Stimulated activated memory B cell treated with anti-CD40 and anti-IgM and Interleukin-4, amounts not matched to agents 10 μg/mL and 1 μg/mL and 100 μg/mL, for 72 hours (primary cell): ENCODE data around the gene ID3.

ENCODE experiments used
- ATAC-seq: fragments of 150-1000 bp; cut with Tn5 transposase; 2 replicates; pipeline ENCODE4 v1.10.0; 2021
- H3K27ac Mint-ChIP-seq: one replicate; pipeline ENCODE4 v1.8.0; 2022; ENCODE audit warnings: mild to moderate bottlenecking, mixed read lengths
- H3K27me3 Mint-ChIP-seq: one replicate; pipeline ENCODE4 v1.8.0; 2022; ENCODE audit warnings: mixed read lengths
- H3K36me3 Mint-ChIP-seq: one replicate; pipeline ENCODE4 v1.8.0; 2022; ENCODE audit warnings: mixed read lengths
- H3K4me1 Mint-ChIP-seq: one replicate; pipeline ENCODE4 v1.8.0; 2022; ENCODE audit warnings: mixed read lengths
- H3K4me3 Mint-ChIP-seq: one replicate; pipeline ENCODE4 v1.8.0; 2022; ENCODE audit warnings: mild to moderate bottlenecking, moderate library complexity, mixed read lengths
- H3K9me3 Mint-ChIP-seq: one replicate; pipeline ENCODE4 v1.8.0; 2022; ENCODE audit warnings: mixed read lengths

Gene ID3, protein sequence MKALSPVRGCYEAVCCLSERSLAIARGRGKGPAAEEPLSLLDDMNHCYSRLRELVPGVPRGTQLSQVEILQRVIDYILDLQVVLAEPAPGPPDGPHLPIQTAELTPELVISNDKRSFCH

GRCh38 chr1:23559136-23559984 lies at the start of gene ID3:
ID3 (minus strand) TSS chr1:23559501; CDS start chr1:23559426, 75 bp downstream.
- Mint-ChIP-seq H3K27ac (peak within 1 kb of the TSS; percentile 95), H3K36me3 (peaks cover 24% of the 10 kb centered on the region), H3K9me3 (no peaks in the 10 kb centered on the region), H3K4me1 (peaks cover 76% of the 10 kb centered on the region), H3K27me3 (no peaks in the 10 kb centered on the region), H3K4me3 (peak within 1 kb of the TSS; percentile 98)
- ATAC-seq: peak; percentile 84

DNA sequence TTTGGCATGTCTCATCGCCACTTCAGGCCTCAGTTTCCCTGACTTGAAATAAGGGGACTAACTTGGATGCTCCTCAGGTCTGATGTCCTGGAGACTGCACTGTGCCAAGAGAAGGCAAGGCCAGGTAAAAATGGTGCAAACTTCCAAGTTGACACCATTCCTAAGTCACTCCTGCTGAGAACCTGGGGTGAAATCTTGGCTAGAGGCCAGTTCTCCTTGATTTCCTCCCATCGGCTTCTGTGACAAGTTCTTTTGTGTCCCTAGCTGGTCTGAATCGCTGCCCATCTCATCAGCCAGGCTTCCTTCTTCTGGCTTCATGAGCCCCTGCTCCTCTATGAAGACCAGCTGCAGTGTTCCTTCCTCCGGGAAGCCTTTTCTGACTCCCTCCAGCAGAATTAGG lies 48.6 kb upstream of the ID3 start:
- Mint-ChIP-seq H3K4me3 (no peak overlapping the region), H3K4me1 (peaks cover 50% of the 10 kb centered on the region), H3K27me3 (no peaks in the 10 kb centered on the region), H3K36me3 (no peaks in the 10 kb centered on the region), H3K9me3 (no peaks in the 10 kb centered on the region), H3K27ac (peak overlapping the region; percentile 72)
- ATAC-seq: no peak

GRCh38 chr1:23601968-23602876 lies 42.9 kb upstream of the ID3 start:
- peak; percentile 46 for ATAC-seq
- H3K4me3 Mint-ChIP-seq: peak overlapping the region; percentile 59
- H3K9me3 Mint-ChIP-seq: no peaks in the 10 kb centered on the region
- H3K4me1 Mint-ChIP-seq: peaks cover 63% of the 10 kb centered on the region
- peak overlapping the region; percentile 90 for H3K27ac Mint-ChIP-seq
- no peaks in the 10 kb centered on the region for H3K27me3 Mint-ChIP-seq
- no peaks in the 10 kb centered on the region for H3K36me3 Mint-ChIP-seq

GRCh38 chr1:23601135-23601967 lies 42.0 kb upstream of the ID3 start:
- peak overlapping the region; percentile 90 for H3K27ac Mint-ChIP-seq
- H3K4me1 Mint-ChIP-seq: peaks cover 62% of the 10 kb centered on the region
- no peaks in the 10 kb centered on the region for H3K36me3 Mint-ChIP-seq
- peak overlapping the region; percentile 11 for H3K4me3 Mint-ChIP-seq
- ATAC-seq: no peak
- no peaks in the 10 kb centered on the region for H3K27me3 Mint-ChIP-seq
- H3K9me3 Mint-ChIP-seq: no peaks in the 10 kb centered on the region

- no peaks in the 10 kb centered on the region for H3K27me3 Mint-ChIP-seq
- peak overlapping the region; percentile 11 for H3K4me3 Mint-ChIP-seq
- ATAC-seq: peak; percentile 71
- no peaks in the 10 kb centered on the region for H3K36me3 Mint-ChIP-seq
- peaks cover 68% of the 10 kb centered on the region for H3K4me1 Mint-ChIP-seq
- H3K27ac Mint-ChIP-seq: peak overlapping the region; percentile 90
- no peaks in the 10 kb centered on the region for H3K9me3 Mint-ChIP-seq
These were observed 41.0 kb upstream of the ID3 start for GRCh38 chr1:23600283-23600682.

DNA sequence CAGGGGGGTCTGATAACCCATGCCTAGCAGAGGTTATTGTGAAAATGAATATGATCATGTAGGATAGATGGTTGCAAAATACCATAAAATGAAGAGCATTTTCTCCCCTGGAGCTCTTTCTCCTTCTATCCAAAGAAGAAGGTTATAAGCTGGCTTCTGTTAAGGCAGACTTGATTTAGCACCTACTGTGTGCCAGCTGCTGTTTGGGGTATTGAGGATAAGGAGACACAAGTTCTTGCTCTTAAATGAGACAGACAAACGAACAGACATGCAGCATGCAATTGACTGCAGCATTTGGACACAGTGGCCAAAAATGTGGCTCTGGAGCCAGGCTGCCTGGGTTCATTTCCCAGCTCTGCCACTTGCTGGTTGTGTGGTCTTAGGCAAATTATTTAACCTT lies 39.8 kb upstream of the ID3 start:
- Mint-ChIP-seq H3K27ac (peak overlapping the region; percentile 90), H3K4me3 (no peak overlapping the region), H3K36me3 (no peaks in the 10 kb centered on the region)

DNA sequence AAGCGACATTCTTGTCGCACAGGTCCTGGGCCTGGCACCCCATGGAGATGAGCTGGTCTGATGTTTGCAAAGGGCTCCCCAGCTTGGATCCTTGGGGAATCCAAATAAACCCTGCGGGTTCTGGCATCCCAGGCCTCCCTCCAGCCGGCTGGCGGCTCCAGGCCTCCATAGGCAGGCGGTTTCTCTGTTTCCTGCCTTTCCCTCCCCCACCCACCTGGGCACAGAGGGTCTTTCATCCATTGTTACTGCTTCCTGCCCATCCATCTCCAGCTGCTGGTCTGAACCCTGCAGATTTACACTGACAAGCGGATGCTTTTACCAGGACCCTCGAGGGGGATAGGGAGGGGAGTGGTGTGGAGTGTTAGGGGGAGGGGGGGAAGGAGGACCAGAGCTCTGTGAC lies 39.1 kb upstream of the ID3 start:
- no peak overlapping the region for H3K4me3 Mint-ChIP-seq
- peaks cover 86% of the 10 kb centered on the region for H3K4me1 Mint-ChIP-seq
- H3K27ac Mint-ChIP-seq: peak overlapping the region; percentile 94
- ATAC-seq: no peak
- H3K27me3 Mint-ChIP-seq: no peaks in the 10 kb centered on the region
- H3K9me3 Mint-ChIP-seq: no peaks in the 10 kb centered on the region
- no peaks in the 10 kb centered on the region for H3K36me3 Mint-ChIP-seq

More for the DNA sequence above, 39.8 kb upstream of the ID3 start:
- Mint-ChIP-seq H3K4me1 (peaks cover 79% of the 10 kb centered on the region), H3K27me3 (no peaks in the 10 kb centered on the region), H3K9me3 (no peaks in the 10 kb centered on the region)
- no peak for ATAC-seq

GRCh38 chr1:23597635-23598388 lies 38.5 kb upstream of the ID3 start:
- H3K9me3 Mint-ChIP-seq: no peaks in the 10 kb centered on the region
- H3K36me3 Mint-ChIP-seq: no peaks in the 10 kb centered on the region
- no peaks in the 10 kb centered on the region for H3K27me3 Mint-ChIP-seq
- no peak overlapping the region for H3K4me3 Mint-ChIP-seq
- peaks cover 86% of the 10 kb centered on the region for H3K4me1 Mint-ChIP-seq
- no peak for ATAC-seq
- peak overlapping the region; percentile 94 for H3K27ac Mint-ChIP-seq

GRCh38 chr1:23596382-23597358 lies 37.4 kb upstream of the ID3 start:
- no peak for ATAC-seq
- H3K4me3 Mint-ChIP-seq: no peak overlapping the region
- no peaks in the 10 kb centered on the region for H3K36me3 Mint-ChIP-seq
- peaks cover 86% of the 10 kb centered on the region for H3K4me1 Mint-ChIP-seq
- peak overlapping the region; percentile 94 for H3K27ac Mint-ChIP-seq
- no peaks in the 10 kb centered on the region for H3K9me3 Mint-ChIP-seq
- H3K27me3 Mint-ChIP-seq: no peaks in the 10 kb centered on the region

DNA sequence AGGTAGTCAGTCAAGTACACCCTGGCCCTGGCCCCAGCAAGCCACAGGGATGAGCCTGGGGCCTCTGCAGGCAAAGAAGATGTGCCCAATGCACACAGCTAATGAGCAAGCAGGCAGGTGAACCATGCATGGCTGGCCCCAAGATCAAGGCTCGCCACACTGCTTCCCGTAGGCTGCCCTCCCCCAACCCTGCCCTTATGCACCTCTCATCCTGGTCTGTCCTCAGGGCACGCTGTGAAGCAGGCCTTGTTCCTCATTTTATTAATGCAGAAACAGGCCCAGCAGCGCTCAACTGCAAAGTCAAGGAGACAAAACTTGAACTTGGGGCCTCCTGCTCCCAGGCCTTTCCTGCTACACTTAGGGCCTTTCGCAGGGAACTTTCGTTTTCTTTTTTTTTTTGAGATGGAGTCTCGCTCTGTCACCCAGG lies 35.6 kb upstream of the ID3 start:
- Mint-ChIP-seq H3K27me3 (no peaks in the 10 kb centered on the region), H3K4me1 (peaks cover 86% of the 10 kb centered on the region), H3K4me3 (peak overlapping the region; percentile 32), H3K36me3 (no peaks in the 10 kb centered on the region), H3K27ac (peak overlapping the region; percentile 94), H3K9me3 (no peaks in the 10 kb centered on the region)
- peak; percentile 77 for ATAC-seq

DNA sequence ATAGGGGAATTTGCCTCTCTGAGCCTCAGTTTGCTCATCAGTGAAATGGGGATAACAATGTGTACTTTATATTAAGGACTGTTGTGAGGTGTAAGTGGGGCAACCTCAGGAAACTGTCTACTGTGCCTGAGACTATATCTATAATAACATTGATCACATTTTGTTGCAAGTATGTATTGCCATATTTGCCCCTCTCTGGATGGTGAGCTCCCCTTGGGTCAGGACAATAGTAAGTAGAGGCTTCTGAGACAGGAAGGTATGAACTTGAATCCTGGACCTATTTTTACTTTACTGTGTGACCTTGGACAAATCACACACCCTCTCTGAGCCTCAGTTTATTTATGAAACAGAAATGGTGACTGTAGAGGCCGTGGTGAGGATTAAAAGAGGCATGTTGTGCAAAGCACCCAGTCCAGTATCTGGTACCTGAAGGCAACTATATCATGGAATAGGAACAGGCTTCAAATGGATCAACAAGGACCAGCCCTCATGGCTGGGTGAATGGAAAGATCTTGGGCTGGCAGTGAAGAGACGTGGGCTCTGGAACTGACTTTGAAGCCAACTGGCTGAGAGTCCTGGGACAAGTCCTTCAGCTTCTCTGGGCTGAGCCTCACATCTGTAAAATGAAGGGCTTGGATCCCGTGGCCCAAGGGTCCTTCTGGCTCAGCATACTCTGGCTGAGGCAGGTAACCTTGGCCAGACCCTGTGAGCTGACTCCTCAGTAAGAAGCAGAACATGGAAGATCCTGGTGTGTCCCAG lies 35.0 kb upstream of the ID3 start:
- Mint-ChIP-seq H3K4me3 (peak overlapping the region; percentile 32), H3K27ac (peak overlapping the region; percentile 94), H3K27me3 (no peaks in the 10 kb centered on the region), H3K4me1 (peaks cover 86% of the 10 kb centered on the region), H3K9me3 (no peaks in the 10 kb centered on the region), H3K36me3 (no peaks in the 10 kb centered on the region)
- ATAC-seq: no peak

DNA sequence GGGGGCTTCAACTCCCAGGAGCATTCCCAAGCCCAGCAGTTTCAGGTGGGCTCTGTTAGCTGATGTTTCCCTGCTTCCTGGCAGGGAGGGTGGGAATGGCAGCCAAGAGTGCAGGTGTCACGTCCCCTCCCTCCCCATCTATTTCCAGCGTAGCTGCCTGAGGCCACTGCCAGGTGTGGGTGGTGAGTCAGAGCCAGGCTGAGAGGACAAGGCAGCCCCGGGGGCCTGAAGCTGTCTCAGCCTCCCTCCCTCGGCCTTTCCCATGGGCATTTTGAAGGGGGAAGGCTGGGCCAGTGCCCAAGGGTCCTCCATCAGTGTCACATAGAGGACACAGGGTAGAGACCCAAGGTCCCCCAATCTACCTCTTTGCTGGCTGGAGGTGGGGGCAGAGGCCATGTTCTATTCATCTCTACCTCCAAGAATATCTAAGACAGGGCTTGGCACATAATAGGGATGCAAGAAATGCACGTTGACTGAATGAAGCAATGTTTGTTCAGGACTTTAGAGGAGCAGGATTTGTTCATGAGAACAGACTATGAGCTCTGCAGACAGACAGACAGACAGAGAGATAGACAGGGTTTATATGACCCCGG lies 34.4 kb upstream of the ID3 start:
- Mint-ChIP-seq H3K4me1 (peaks cover 91% of the 10 kb centered on the region), H3K9me3 (no peaks in the 10 kb centered on the region), H3K27me3 (no peaks in the 10 kb centered on the region), H3K4me3 (peak overlapping the region; percentile 14), H3K36me3 (no peaks in the 10 kb centered on the region), H3K27ac (peak overlapping the region; percentile 94)
- ATAC-seq: no peak
